AG04449 (cell line): ENCODE results near the gene MEOX2.

Source experiments
- CTCF ChIA-PET: fragments of 350-600 bp; formaldehyde crosslinking; extraction: SDS; loops from one replicate; lab custom pipeline; 2021; ENCODE audit warnings: antibody characterized with exemption; lab: Yijun Ruan, JAX
- POLR2A ChIA-PET: fragments of 400-600, 350-600 bp; formaldehyde crosslinking; extraction: SDS; loops from one replicate; lab custom pipeline; 2020; ENCODE audit warnings: antibody characterized with exemption, inconsistent platforms; lab: Yijun Ruan, JAX
- DNase-seq: peaks from one replicate; pipeline ENCODE4 v3.0.0-alpha.2; 2010; ENCODE audit warnings: low read depth, low spot score
- H3K4me3 ChIP-seq: 2 replicates; pipeline ENCODE4 v1.5.1; 2011; ENCODE audit warnings: low read depth, mild to moderate bottlenecking, control low read depth, low read length
- CTCF ChIP-seq: IDR thresholded peaks from one replicate; pipeline ENCODE4 v1.5.1; 2011; ENCODE audit warnings: mild to moderate bottlenecking, moderate library complexity, low read length, control low read depth, inconsistent platforms; ENCODE audit not compliant: insufficient read depth; ENCODE audit errors: missing control alignments

MEOX2 gene

DNA sequence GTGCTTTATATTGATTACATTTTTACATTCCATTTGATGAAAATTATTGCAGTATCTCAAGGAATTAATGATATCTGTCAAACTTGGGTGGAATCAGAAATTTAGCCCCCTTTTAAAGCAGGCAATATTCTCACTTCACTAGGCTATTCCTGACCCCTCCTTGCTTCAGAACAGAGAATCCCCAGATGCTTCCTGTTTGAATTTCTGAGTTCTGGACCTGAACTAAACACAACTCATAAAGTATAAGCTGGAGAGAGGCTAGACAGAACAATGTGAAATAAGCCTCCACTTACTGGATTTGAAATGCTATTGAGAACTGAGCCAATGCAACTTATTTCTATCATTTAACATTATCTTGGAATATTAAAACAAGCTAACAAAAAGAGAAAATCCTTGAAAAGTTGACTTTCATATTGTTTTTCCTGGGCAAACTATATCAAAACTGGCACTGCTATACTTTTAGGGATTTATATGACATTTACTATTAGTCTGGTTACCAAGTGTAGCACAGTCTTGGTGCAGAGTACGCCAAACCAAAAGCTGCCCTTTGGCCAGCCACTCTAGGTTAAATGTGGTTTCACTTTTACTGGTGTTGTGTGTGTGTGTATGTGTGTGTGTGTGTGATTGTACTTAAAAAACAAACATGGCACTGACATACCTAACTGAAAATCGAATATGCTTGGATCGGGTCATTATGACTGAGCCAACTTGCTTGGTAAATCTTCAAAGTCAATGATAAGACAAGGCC, 105.7 kb downstream of the MEOX2 start:
- CTCF ChIA-PET: interaction anchor here (1.6 kb wide), 1 partner anchor 254 kb away, joined by 3 read pairs; no protein-coding TSS in a partner anchor
- H3K4me3 ChIP-seq: no peak overlapping the region
- POLR2A ChIA-PET: no interaction called here
- TF ChIP-seq CTCF: no peak
- DNase-seq: no peak

- CTCF ChIA-PET: no interaction called here
- no peak for TF ChIP-seq CTCF
- no peak for DNase-seq
- no peak overlapping the region for H3K4me3 ChIP-seq
- POLR2A ChIA-PET: no interaction called here
These were observed 108.9 kb downstream of the MEOX2 start for GRCh38 chr7:15577600-15577999.

DNA sequence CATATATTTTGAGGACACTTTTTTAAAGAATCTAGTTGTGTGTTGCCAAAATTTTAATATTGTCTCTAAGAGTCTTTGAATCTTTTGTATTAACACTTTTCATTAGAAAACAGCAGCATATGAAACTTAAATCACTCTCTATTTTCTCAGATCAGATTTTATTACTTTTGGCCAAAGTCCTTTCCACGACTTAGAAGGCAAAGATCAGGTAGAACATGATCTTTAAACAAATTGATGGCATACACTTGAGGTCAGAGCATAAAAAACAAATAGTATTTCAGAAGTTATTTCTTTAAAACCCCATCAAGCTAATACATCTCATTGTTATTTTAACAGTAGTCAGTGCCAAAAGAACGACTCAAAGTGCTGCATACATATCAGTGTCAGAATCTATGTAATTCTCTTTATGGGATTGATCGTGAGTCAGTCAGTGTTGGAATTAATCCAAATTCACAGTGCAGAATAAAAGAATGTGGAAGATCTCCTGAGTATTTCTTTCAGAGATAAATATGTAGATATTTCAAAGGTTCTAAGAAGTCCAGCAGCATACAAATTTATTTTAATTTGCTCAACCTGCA, 115.1 kb downstream of the MEOX2 start:
- CTCF ChIA-PET: no interaction called here
- no peak overlapping the region for H3K4me3 ChIP-seq
- TF ChIP-seq CTCF: no peak
- POLR2A ChIA-PET: no interaction called here
- DNase-seq: no peak

DNA sequence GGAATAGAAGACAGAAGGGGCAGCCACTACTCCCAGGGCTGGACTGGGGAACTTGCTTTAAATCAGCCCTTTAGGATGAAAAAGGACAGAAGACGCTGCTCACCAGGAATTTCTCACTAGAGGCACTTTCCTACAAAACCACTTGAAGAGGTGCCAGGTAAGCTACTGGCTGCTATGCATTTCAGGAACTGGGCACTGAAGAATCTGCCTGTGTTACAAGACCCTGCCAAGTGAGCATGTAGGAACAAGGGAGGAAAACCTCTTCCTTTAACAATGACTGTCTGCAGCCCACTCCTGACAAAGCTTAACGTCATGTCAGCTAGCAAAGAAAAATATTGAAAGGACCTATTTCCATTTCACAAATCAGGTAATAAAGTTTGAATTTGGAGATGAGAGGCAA, 118.8 kb downstream of the MEOX2 start:
- ChIA-PET CTCF (no interaction called here), POLR2A (no interaction called here)
- no peak overlapping the region for H3K4me3 ChIP-seq
- no peak for DNase-seq
- TF ChIP-seq CTCF: no peak

- no peak for TF ChIP-seq CTCF
- H3K4me3 ChIP-seq: no peak overlapping the region
- POLR2A ChIA-PET: no interaction called here
- DNase-seq: no peak
- CTCF ChIA-PET: interaction anchor here (0.6 kb wide), 1 partner anchor 169 kb away, joined by 3 read pairs; no protein-coding TSS in a partner anchor
These were observed 119.4 kb downstream of the MEOX2 start for GRCh38 chr7:15567036-15567435.

GRCh38 chr7:15566476-15566875, 120.0 kb downstream of the MEOX2 start:
- CTCF ChIA-PET: interaction anchor here (0.6 to 1.2 kb wide), 2 partner anchors 12 to 168 kb away, joined by 3 to 4 read pairs; no protein-coding TSS in a partner anchor

More at GRCh38 chr7:15566476-15566875, 120.0 kb downstream of the MEOX2 start:
- no peak for DNase-seq
- TF ChIP-seq CTCF: no peak
- no peak overlapping the region for H3K4me3 ChIP-seq
- POLR2A ChIA-PET: no interaction called here
